Measurements from ENCODE around the gene PHACTR3.

Gene PHACTR3

DNA sequence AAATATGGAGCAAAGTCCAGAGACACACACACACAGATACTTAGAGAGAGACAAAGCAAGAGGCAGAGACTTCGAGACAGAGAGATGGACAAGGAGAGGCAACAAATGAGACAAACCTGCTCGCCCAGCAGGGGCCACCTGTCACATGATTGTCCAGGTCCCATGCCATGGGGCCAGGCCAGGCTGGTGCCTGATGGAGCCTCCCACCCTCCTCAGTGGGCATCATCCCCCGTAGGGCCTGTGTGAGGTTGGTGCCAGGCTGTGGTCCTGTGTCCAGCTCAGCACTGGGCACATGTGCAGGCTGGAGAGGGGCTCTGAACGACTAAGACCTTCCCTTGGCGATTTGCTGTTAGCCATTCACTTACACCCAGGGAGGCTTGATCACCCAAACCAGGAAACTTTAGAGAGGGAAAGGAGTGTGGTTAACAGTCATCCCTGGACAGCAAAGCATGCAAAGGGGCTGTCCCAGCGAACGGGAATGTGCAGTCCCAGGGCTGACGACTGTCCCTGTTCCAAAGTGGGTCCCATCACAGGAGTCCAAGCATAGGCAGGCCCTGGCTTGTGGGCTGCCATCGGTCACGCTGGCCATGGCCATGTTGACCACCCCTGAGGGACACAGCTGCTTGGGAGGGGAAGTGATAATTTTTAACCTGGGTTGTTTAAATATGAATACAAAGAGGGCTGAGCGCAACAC is 38.4 kb upstream of the PHACTR3 start:
- no peaks in the 10 kb centered on the region for H4K20me1 ChIP-seq (ENCODE audit: insufficient read depth, low read length)
- H3F3A ChIP-seq (ENCODE audit: insufficient read depth, low read length) = no peaks in the 10 kb centered on the region
- H3K9me2 ChIP-seq (ENCODE audit: low read depth, low read length) = no peaks in the 10 kb centered on the region
- H3K4me2 ChIP-seq (ENCODE audit: low read length) = no peak overlapping the region
- H3K9ac ChIP-seq (ENCODE audit: low read length) = no peak overlapping the region
- H3K9me3 ChIP-seq (ENCODE audit: low read length) = no peaks in the 10 kb centered on the region
- no peaks in the 10 kb centered on the region for H3K79me2 ChIP-seq (ENCODE audit: insufficient read depth, low read length)
- H2AFZ ChIP-seq (ENCODE audit: low read length) = no peak overlapping the region
- H3K27ac ChIP-seq (ENCODE audit: low read depth, low read length, poor library complexity, severe bottlenecking) = no peak overlapping the region
- TF ChIP-seq CTCF (IDR thresholded peaks at IDR 0.05; ENCODE audit: low read length) (no peak), EZH2 (IDR thresholded peaks at IDR 0.05; ENCODE audit: borderline replicate concordance, low read length) (no peak)
- H3K36me3 ChIP-seq (ENCODE audit: insufficient read depth, low read length) = no peaks in the 10 kb centered on the region
- H3K27me3 ChIP-seq (ENCODE audit: insufficient read depth, low read length) = no peaks in the 10 kb centered on the region
- H3K4me3 ChIP-seq (ENCODE audit: low read depth, low read length, poor library complexity, severe bottlenecking) = no peak overlapping the region
- H3K4me1 ChIP-seq (ENCODE audit: insufficient read depth, low read length, severe bottlenecking) = no peaks in the 10 kb centered on the region

DNA sequence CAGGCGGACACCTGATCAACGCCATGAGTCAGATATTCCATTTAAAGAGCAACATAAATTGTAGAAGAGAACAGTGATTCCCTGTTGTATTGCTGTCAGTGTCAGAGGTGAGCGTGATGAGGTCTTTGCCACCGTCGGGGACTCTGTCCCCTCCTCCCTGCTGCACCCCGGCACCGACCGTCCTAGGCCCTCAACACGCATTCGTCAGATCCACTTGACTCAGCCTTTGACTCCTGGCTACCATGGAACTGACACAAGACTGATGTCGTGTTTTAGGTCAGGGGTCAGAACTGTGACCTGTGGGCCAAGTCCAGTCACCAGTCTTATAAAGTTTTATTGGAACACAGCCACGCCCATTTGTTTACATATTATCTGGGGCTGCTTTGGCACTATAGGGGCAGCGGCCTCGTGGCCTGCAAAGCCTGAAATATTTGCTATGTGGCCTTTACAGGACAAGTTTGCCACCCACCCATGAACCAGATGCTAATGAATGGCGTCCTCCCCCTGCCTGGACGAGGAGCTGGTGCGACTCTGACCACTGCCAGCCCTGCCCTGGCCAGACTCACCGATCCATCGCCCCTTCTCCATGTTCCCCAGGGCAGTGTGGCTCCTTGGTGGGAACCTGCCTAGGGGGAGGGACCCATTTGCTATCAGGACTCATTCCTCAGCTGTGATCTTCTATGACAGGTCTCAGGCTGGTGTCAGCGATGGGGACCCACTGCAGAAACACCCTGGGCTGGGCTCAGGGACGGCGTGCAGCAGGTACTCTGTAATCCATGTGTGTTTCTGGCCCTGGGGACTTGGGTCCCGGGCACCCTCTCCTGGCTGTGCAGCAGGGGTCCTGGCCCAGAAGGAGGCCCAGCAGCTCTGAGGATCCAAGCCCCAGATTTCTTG is 37.5 kb upstream of the PHACTR3 start:
- no peak for TF ChIP-seq EZH2 (IDR thresholded peaks at IDR 0.05; ENCODE audit: borderline replicate concordance, low read length)
- Histone ChIP-seq H3K4me1 (ENCODE audit: insufficient read depth, low read length, severe bottlenecking) (no peaks in the 10 kb centered on the region), H4K20me1 (ENCODE audit: insufficient read depth, low read length) (no peaks in the 10 kb centered on the region), H3K27ac (ENCODE audit: low read depth, low read length, poor library complexity, severe bottlenecking) (no peak overlapping the region), H3K79me2 (ENCODE audit: insufficient read depth, low read length) (no peaks in the 10 kb centered on the region), H3K4me3 (ENCODE audit: low read depth, low read length, poor library complexity, severe bottlenecking) (no peak overlapping the region), H3K4me2 (ENCODE audit: low read length) (no peak overlapping the region), H2AFZ (ENCODE audit: low read length) (no peak overlapping the region), H3K9me2 (ENCODE audit: low read depth, low read length) (no peaks in the 10 kb centered on the region), H3F3A (ENCODE audit: insufficient read depth, low read length) (no peaks in the 10 kb centered on the region), H3K9me3 (ENCODE audit: low read length) (no peaks in the 10 kb centered on the region), H3K9ac (ENCODE audit: low read length) (no peak overlapping the region), H3K27me3 (ENCODE audit: insufficient read depth, low read length) (no peaks in the 10 kb centered on the region), H3K36me3 (ENCODE audit: insufficient read depth, low read length) (no peaks in the 10 kb centered on the region)

GRCh38 chr20:59567585-59568508 is 36.5 kb upstream of the PHACTR3 start:
- Histone ChIP-seq H4K20me1 (ENCODE audit: insufficient read depth, low read length) (no peaks in the 10 kb centered on the region), H3K9me3 (ENCODE audit: low read length) (no peaks in the 10 kb centered on the region), H3F3A (ENCODE audit: insufficient read depth, low read length) (no peaks in the 10 kb centered on the region), H3K36me3 (ENCODE audit: insufficient read depth, low read length) (no peaks in the 10 kb centered on the region), H3K4me3 (ENCODE audit: low read depth, low read length, poor library complexity, severe bottlenecking) (no peak overlapping the region), H3K27me3 (ENCODE audit: insufficient read depth, low read length) (no peaks in the 10 kb centered on the region), H3K27ac (ENCODE audit: low read depth, low read length, poor library complexity, severe bottlenecking) (no peak overlapping the region), H3K4me1 (ENCODE audit: insufficient read depth, low read length, severe bottlenecking) (no peaks in the 10 kb centered on the region), H3K9me2 (ENCODE audit: low read depth, low read length) (no peaks in the 10 kb centered on the region), H3K9ac (ENCODE audit: low read length) (no peak overlapping the region), H3K4me2 (ENCODE audit: low read length) (no peak overlapping the region), H2AFZ (ENCODE audit: low read length) (no peak overlapping the region), H3K79me2 (ENCODE audit: insufficient read depth, low read length) (no peaks in the 10 kb centered on the region)
- TF ChIP-seq EZH2 (IDR thresholded peaks at IDR 0.05; ENCODE audit: borderline replicate concordance, low read length) (no peak), CTCF (IDR thresholded peaks at IDR 0.05; ENCODE audit: low read length) (no peak)

Data from OCI-LY1 (cell line).